Spleen (tissue), 11 donors: ENCODE results near the gene NR5A1. TPM values are rescaled to one million over a fixed set of nuclear protein-coding genes. Genes with fewer than 3 reads are reported as not detected.

Experiments used
- DNase-seq: peaks from one replicate; pipeline ENCODE4 v3.0.0-alpha.2; 2020
- H3K27ac ChIP-seq, 8 donors: fragments of 200-600 bp; sonication (generic) in 7 of 8; 1 replicate in 4 of 8; 2 replicates in 4 of 8; pipeline versions ENCODE4 v1.5.0 to v1.8.0; 2016 to 2021; ENCODE audit warnings: inconsistent platforms in 4 of 8, mild to moderate bottlenecking in 4 of 8, moderate library complexity in 1 of 8
- H3K27me3 ChIP-seq, 7 donors: fragments of 200-600 bp; sonication (generic) in 6 of 7; replicated peaks in 1 of 7; 1 replicate in 4 of 7; 2 replicates in 3 of 7; pipeline versions ENCODE4 v1.5.0 to v1.8.0; 2016 to 2021; ENCODE audit warnings: inconsistent platforms in 3 of 7, mild to moderate bottlenecking in 1 of 7
- H3K36me3 ChIP-seq, 6 donors: fragments of 200-600 bp; sonication (generic) in 5 of 6; 1 replicate in 4 of 6; 2 replicates in 2 of 6; pipeline versions ENCODE4 v1.5.0 to v1.8.0; 2016 to 2021; ENCODE audit warnings: inconsistent platforms in 2 of 6
- H3K4me1 ChIP-seq, 6 donors: fragments of 200-600 bp; sonication (generic) in 5 of 6; 1 replicate in 3 of 6; 2 replicates in 3 of 6; pipeline versions ENCODE4 v1.5.0 to v1.8.0; 2016 to 2021; ENCODE audit warnings: inconsistent platforms in 3 of 6
- H3K4me3 ChIP-seq, 8 donors: fragments of 200-600 bp; sonication (generic) in 7 of 8; 1 replicate in 4 of 8; 2 replicates in 4 of 8; pipeline versions ENCODE4 v1.5.0 to v1.8.0; 2016 to 2021; ENCODE audit warnings: inconsistent platforms in 4 of 8, mild to moderate bottlenecking in 4 of 8, moderate library complexity in 2 of 8
- H3K9me3 ChIP-seq, 8 donors: fragments of 200-600 bp; sonication (generic) in 7 of 8; 1 replicate in 4 of 8; 2 replicates in 4 of 8; pipeline versions ENCODE4 v1.5.0 to v1.8.0; 2016 to 2021; ENCODE audit warnings: inconsistent platforms in 4 of 8
- CTCF ChIP-seq, 11 experiments: fragments of 200-600 bp in 7 of 11; fragments of 450-650 bp in 4 of 11; sonication (generic) in 4 of 11; IDR thresholded peaks in 8 of 11; conservative IDR thresholded peaks in 3 of 11; 1 replicate in 7 of 11; 2 replicates in 4 of 11; pipeline versions ENCODE4 v1.4.0 to v1.8.0; 2016 to 2021; ENCODE audit warnings: antibody characterized with exemption in 11 of 11, inconsistent platforms in 4 of 11, mild to moderate bottlenecking in 1 of 11
- POLR2A ChIP-seq, 3 donors: fragments of 450-650 bp; IDR thresholded peaks; one replicate each; pipeline ENCODE4 v1.5.1; 2017; ENCODE audit warnings: antibody characterized with exemption in 3 of 3, mild to moderate bottlenecking in 1 of 3
- POLR2AphosphoS5 ChIP-seq, 3 donors: sonication (generic); formaldehyde crosslinking; IDR thresholded peaks; one replicate each; pipeline ENCODE4 v1.5.1; 2017; ENCODE audit warnings: antibody characterized with exemption in 3 of 3
- WGBS, 5 donors: extraction: QIAGEN DNeasy Blood & Tissue Kit in 3 of 5; methylation state at CpG; one replicate each; pipeline versions ENCODE4 v1.1.5 to v1.1.7; 2013 to 2018; 5-methylcytosine and 5-hydroxymethylcytosine counted together
- intact Hi-C: fragments of 100-400 bp; cut with DNase I; formaldehyde crosslinking; loops from one replicate; pipeline ENCODE4 v1.15.0; 2023; ENCODE audit warnings: low total_unique reads
- polyA plus RNA-seq, 3 donors: library from polyadenylated mRNA; stranded (reverse); fragments of 200-250 nt; gene quantifications; one replicate each; pipeline ENCODE4 v1.2.1, GENCODE V29; 2013
- total RNA-seq, 7 donors: library from RNA; depleted of rRNA in 3 of 7; stranded (reverse); fragments of >200 nt in 3 of 7; fragmentation: NEBNext Ultra II Directional in 4 of 7; extraction: Animal tissue kit (Norgen Biotek cat#: 25700) in 4 of 7; gene quantifications; one replicate each; pipeline versions ENCODE4 v1.1.0 to v1.2.1, GENCODE V29; 2016 to 2021
- donor health status: healthy with polysubstance abuse.
- donor health status: DM: no; HTN: no; CAD: no; lungs with moderate emphysema.
- donor health status: DM: no; HTN: no; CAD: no.
- donor health status: Bipolar disorder and iron deficiency.
- donor health status: healthy.
- donor health status: DM: no; HTN: no; CAD: no.
- donor health status: DM: yes; HTN: yes; CAD: no.

Gene NR5A1
- total and polyA plus RNA-seq, 10 donors: 46.5 to 378 (median 193) TPM

- no peak overlapping the region for H3K4me3 ChIP-seq
- H3K4me1 ChIP-seq: peaks cover 0 to 14% (median 5%) of the 10 kb centered on the region in 6 donors
- no peak for TF ChIP-seq POLR2AphosphoS5 (IDR thresholded peaks at IDR 0.05)
- TF ChIP-seq POLR2A (IDR thresholded peaks at IDR 0.05): no peak
- TF ChIP-seq CTCF (IDR thresholded peaks at IDR 0.05 in 8 of 11, conservative IDR thresholded peaks at IDR 0.05 in 3 of 11): no peak
- WGBS, 5 donors: 86 to 98% (median 94%) methylated on average over 7 of the region's 7 CpGs
- H3K9me3 ChIP-seq: no peaks in the 10 kb centered on the region
- no peak for DNase-seq
- peaks cover 0 to 6% (median 0%) of the 10 kb centered on the region in 6 donors for H3K36me3 ChIP-seq
- intact Hi-C loops: no loop called here
- no peak overlapping the region for H3K27ac ChIP-seq
- H3K27me3 ChIP-seq: peaks cover 0 to 4% (median 0%) of the 10 kb centered on the region in 7 donors
Observed at GRCh38 chr9:124518116-124518515, 10.9 kb upstream of the NR5A1 start.

- peaks cover 0 to 8% (median 0%) of the 10 kb centered on the region in 7 donors for H3K27me3 ChIP-seq
- intact Hi-C loops: no loop called here
- no peak overlapping the region for H3K4me3 ChIP-seq
- DNase-seq: no peak
- peaks cover 0 to 6% (median 0%) of the 10 kb centered on the region in 6 donors for H3K36me3 ChIP-seq
- no peak overlapping the region for H3K27ac ChIP-seq
- no peaks in the 10 kb centered on the region for H3K9me3 ChIP-seq
- peaks cover 0 to 18% (median 10%) of the 10 kb centered on the region in 6 donors for H3K4me1 ChIP-seq
- 64 to 84% (median 80%) methylated on average over 5 of the region's 5 CpGs for WGBS, 5 donors
- TF ChIP-seq POLR2AphosphoS5 (IDR thresholded peaks at IDR 0.05) (no peak), POLR2A (IDR thresholded peaks at IDR 0.05) (no peak), CTCF (IDR thresholded peaks at IDR 0.05 in 8 of 11, conservative IDR thresholded peaks at IDR 0.05 in 3 of 11) (no peak)
Observed at GRCh38 chr9:124517600-124517999, 10.4 kb upstream of the NR5A1 start.

GRCh38 chr9:124514874-124515273 lies 7.7 kb upstream of the NR5A1 start:
- intact Hi-C loops: no loop called here
- H3K4me3 ChIP-seq: no peak overlapping the region
- peaks cover 0 to 16% (median 0%) of the 10 kb centered on the region in 7 donors for H3K27me3 ChIP-seq
- WGBS, 5 donors: 87 to 93% (median 88%) methylated on average over 5 of the region's 5 CpGs
- H3K27ac ChIP-seq: peak overlapping the region in 2 of 8 donors; percentile 54 to 80
- peaks cover 9 to 37% (median 23%) of the 10 kb centered on the region in 6 donors for H3K4me1 ChIP-seq
- no peaks in the 10 kb centered on the region for H3K36me3 ChIP-seq
- TF ChIP-seq POLR2AphosphoS5 (IDR thresholded peaks at IDR 0.05) (no peak), POLR2A (IDR thresholded peaks at IDR 0.05) (no peak), CTCF (IDR thresholded peaks at IDR 0.05 in 8 of 11, conservative IDR thresholded peaks at IDR 0.05 in 3 of 11) (no peak)
- no peak for DNase-seq
- H3K9me3 ChIP-seq: no peaks in the 10 kb centered on the region

GRCh38 chr9:124514125-124514524 lies 6.9 kb upstream of the NR5A1 start:
- Histone ChIP-seq H3K4me3 (no peak overlapping the region), H3K27me3 (peaks cover 0 to 16% (median 0%) of the 10 kb centered on the region in 7 donors), H3K4me1 (peaks cover 9 to 37% (median 23%) of the 10 kb centered on the region in 6 donors), H3K9me3 (no peaks in the 10 kb centered on the region), H3K36me3 (no peaks in the 10 kb centered on the region), H3K27ac (peak overlapping the region in 7 of 8 donors; percentile 15 to 80 (median 61))
- intact Hi-C loops: no loop called here
- no peak for DNase-seq
- WGBS, 5 donors: 77 to 92% (median 81%) methylated on average over 3 to 4 of the region's 4 CpGs
- TF ChIP-seq POLR2A (IDR thresholded peaks at IDR 0.05): no peak
- no peak for TF ChIP-seq CTCF (IDR thresholded peaks at IDR 0.05 in 8 of 11, conservative IDR thresholded peaks at IDR 0.05 in 3 of 11)
- no peak for TF ChIP-seq POLR2AphosphoS5 (IDR thresholded peaks at IDR 0.05)
